ENCODE data around the gene PSMB8. TPM values are rescaled to one million over a fixed set of nuclear protein-coding genes. Genes with fewer than 3 reads are reported as not detected.

PSMB8 gene
- total RNA-seq, 1 donor from 2014 or later = not detected

DNA sequence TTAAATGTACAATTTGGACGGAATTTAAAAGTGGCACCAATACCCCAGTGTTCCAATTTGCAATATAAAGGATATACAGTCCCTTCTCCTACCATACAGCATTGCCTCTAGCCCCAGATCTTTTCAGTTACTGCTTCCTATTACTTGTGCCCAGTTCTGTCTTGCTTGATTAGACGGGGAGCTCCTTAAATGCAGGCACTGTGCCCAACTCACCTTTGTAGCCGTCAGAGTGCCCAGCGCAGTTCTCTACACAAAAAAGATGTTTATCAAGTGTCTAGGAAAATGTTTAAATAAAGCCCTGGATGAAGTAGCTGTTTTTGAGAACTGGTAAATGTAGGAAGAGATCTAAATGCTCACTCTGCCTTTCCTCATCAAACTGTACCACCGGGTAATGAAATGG is 12.9 kb downstream of the PSMB8 start:
- no peak overlapping the region for H3K27ac Mint-ChIP-seq (ENCODE audit: unreplicated experiment)
- H3K4me1 Mint-ChIP-seq (ENCODE audit: low read depth, unreplicated experiment) = no peaks in the 10 kb centered on the region
- TF ChIP-seq, protein P1, sequence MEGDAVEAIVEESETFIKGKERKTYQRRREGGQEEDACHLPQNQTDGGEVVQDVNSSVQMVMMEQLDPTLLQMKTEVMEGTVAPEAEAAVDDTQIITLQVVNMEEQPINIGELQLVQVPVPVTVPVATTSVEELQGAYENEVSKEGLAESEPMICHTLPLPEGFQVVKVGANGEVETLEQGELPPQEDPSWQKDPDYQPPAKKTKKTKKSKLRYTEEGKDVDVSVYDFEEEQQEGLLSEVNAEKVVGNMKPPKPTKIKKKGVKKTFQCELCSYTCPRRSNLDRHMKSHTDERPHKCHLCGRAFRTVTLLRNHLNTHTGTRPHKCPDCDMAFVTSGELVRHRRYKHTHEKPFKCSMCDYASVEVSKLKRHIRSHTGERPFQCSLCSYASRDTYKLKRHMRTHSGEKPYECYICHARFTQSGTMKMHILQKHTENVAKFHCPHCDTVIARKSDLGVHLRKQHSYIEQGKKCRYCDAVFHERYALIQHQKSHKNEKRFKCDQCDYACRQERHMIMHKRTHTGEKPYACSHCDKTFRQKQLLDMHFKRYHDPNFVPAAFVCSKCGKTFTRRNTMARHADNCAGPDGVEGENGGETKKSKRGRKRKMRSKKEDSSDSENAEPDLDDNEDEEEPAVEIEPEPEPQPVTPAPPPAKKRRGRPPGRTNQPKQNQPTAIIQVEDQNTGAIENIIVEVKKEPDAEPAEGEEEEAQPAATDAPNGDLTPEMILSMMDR (IDR thresholded peaks at IDR 0.05; ENCODE audit: partially characterized antibody, unreplicated experiment) = no peak
- no peaks in the 10 kb centered on the region for H3K36me3 Mint-ChIP-seq (ENCODE audit: unreplicated experiment)
- no peak for DNase-seq
- no peaks in the 10 kb centered on the region for H3K27me3 Mint-ChIP-seq (ENCODE audit: unreplicated experiment)
- no peak overlapping the region for H3K4me3 Mint-ChIP-seq (ENCODE audit: unreplicated experiment)
- H3K9me3 Mint-ChIP-seq (ENCODE audit: unreplicated experiment) = no peaks in the 10 kb centered on the region

DNA sequence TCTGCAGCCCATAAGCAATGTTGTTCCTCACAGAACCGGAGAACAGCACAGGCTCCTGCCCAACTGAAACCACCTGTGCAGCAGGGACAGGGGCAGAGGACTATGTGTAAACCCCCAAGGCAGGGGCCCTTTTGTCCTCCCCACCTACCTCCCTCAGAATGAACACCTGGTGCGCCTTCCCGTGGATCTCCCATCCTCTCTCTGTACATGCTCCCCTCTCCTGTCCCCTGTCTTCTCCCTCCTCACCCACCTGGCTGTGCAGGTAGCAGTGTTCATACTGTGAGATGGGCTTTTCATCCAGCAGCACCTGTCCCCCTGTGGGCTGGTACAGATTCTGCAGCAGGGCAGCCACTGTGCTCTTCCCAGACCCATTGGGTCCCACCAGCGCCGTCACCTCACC is 13.8 kb downstream of the PSMB8 start:
- Mint-ChIP-seq H3K4me1 (ENCODE audit: low read depth, unreplicated experiment) (no peaks in the 10 kb centered on the region), H3K36me3 (ENCODE audit: unreplicated experiment) (no peaks in the 10 kb centered on the region), H3K27me3 (ENCODE audit: unreplicated experiment) (no peaks in the 10 kb centered on the region), H3K4me3 (ENCODE audit: unreplicated experiment) (no peak overlapping the region), H3K27ac (ENCODE audit: unreplicated experiment) (no peak overlapping the region), H3K9me3 (ENCODE audit: unreplicated experiment) (no peaks in the 10 kb centered on the region)
- no peak for DNase-seq
- TF ChIP-seq, protein P1 (IDR thresholded peaks at IDR 0.05; ENCODE audit: partially characterized antibody, unreplicated experiment) = no peak

DNA sequence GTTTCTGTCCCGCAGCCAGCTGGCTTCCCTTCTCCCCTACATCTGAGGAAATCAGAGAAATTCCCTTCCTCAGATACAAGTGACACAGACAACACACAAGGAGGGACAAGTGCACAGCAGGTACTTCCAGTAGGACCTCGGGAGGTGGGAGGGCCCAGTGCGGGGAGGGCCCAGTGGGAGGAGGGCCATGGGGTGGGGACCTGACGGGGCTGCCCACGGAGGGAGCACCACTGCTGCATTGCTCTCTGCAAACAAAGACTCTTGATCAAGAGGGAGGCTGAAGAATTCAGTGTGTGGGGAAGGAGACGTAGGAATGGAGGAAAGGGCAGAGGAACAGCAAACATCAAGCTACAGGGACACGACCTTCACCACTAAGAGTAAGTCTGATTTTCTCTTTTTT is 14.4 kb downstream of the PSMB8 start:
- Mint-ChIP-seq H3K9me3 (ENCODE audit: unreplicated experiment) (no peaks in the 10 kb centered on the region), H3K4me3 (ENCODE audit: unreplicated experiment) (no peak overlapping the region), H3K4me1 (ENCODE audit: low read depth, unreplicated experiment) (no peaks in the 10 kb centered on the region), H3K27ac (ENCODE audit: unreplicated experiment) (no peak overlapping the region), H3K27me3 (ENCODE audit: unreplicated experiment) (no peaks in the 10 kb centered on the region), H3K36me3 (ENCODE audit: unreplicated experiment) (no peaks in the 10 kb centered on the region)
- DNase-seq = no peak
- TF ChIP-seq, protein P1 (IDR thresholded peaks at IDR 0.05; ENCODE audit: partially characterized antibody, unreplicated experiment) = no peak

DNA sequence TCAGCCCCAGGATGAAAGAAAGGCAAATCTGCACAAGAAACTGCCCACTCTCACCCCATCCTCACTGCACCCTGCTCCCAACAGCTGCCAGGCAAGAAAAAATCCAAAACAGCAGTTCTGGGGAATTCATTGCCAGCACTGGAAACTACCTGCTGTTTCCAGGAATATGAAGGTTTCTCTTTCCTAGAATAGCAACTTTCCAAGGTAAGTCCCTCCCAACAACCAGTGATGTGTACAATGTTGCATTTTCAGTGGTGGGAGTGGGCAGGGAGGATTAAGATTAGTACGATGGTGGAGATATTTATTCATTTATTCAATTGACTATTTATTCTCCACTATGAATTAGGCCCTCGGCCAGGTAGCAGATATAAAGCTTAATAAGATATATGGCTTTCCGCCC is 16.8 kb downstream of the PSMB8 start:
- H3K4me1 Mint-ChIP-seq (ENCODE audit: low read depth, unreplicated experiment) = no peaks in the 10 kb centered on the region
- H3K36me3 Mint-ChIP-seq (ENCODE audit: unreplicated experiment) = no peaks in the 10 kb centered on the region
- H3K27ac Mint-ChIP-seq (ENCODE audit: unreplicated experiment) = no peak overlapping the region
- DNase-seq = no peak
- TF ChIP-seq, protein P1 (IDR thresholded peaks at IDR 0.05; ENCODE audit: partially characterized antibody, unreplicated experiment) = no peak
- no peaks in the 10 kb centered on the region for H3K9me3 Mint-ChIP-seq (ENCODE audit: unreplicated experiment)
- H3K27me3 Mint-ChIP-seq (ENCODE audit: unreplicated experiment) = no peaks in the 10 kb centered on the region
- no peak overlapping the region for H3K4me3 Mint-ChIP-seq (ENCODE audit: unreplicated experiment)

DNA sequence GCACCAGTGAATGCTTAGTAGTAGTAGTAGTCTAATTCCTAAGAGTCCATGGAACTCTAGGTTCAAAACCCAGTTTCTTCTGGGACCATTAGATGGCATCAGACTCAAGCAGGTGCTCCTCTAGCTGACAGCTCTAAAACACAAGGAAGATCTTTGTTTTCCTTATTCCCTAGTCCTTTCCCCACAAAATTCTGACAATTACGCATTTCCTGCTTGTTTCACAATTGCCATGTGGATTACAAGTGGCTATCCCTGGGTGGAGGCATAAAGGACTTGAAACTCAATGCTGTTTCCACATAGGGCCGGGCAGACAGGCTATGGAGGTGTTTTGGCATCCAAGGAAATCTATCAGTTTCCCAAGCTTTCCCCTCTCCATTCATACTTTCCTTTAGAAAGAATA is 17.9 kb downstream of the PSMB8 start:
- H3K27ac Mint-ChIP-seq (ENCODE audit: unreplicated experiment) = no peak overlapping the region
- H3K9me3 Mint-ChIP-seq (ENCODE audit: unreplicated experiment) = no peaks in the 10 kb centered on the region
- H3K4me1 Mint-ChIP-seq (ENCODE audit: low read depth, unreplicated experiment) = no peaks in the 10 kb centered on the region
- no peak for DNase-seq
- TF ChIP-seq, protein P1 (IDR thresholded peaks at IDR 0.05; ENCODE audit: partially characterized antibody, unreplicated experiment) = no peak
- no peak overlapping the region for H3K4me3 Mint-ChIP-seq (ENCODE audit: unreplicated experiment)
- no peaks in the 10 kb centered on the region for H3K36me3 Mint-ChIP-seq (ENCODE audit: unreplicated experiment)
- no peaks in the 10 kb centered on the region for H3K27me3 Mint-ChIP-seq (ENCODE audit: unreplicated experiment)
